AG04450 (cell line): ENCODE results near the gene PLXND1. TPM values are rescaled to one million over a fixed set of nuclear protein-coding genes. Genes with fewer than 3 reads are reported as not detected.

Experiments
- CTCF ChIA-PET: fragments of 300-600, 350-600 bp; formaldehyde crosslinking; extraction: SDS; loops from one replicate; lab custom pipeline; 2022; ENCODE audit warnings: antibody characterized with exemption, inconsistent platforms; lab: Charles Lee
- POLR2A ChIA-PET: fragments of 350-600 bp; formaldehyde crosslinking; extraction: SDS; loops from one replicate; lab custom pipeline; 2021; ENCODE audit warnings: antibody characterized with exemption, inconsistent platforms; lab: Yijun Ruan, JAX
- DNase-seq: peaks from one replicate; pipeline ENCODE4 v3.0.0-alpha.2; 2011; ENCODE audit warnings: low read depth, low spot score
- H3K27ac ChIP-seq: one replicate; pipeline ENCODE4 v1.5.1; 2012; ENCODE audit warnings: low read depth, low read length, control low read depth
- H3K27me3 ChIP-seq: one replicate; pipeline ENCODE4 v1.6.0; 2012; ENCODE audit warnings: low read length; ENCODE audit not compliant: control insufficient read depth, insufficient read depth
- H3K4me3 ChIP-seq: 2 replicates; pipeline ENCODE4 v1.5.1; 2011; ENCODE audit warnings: mild to moderate bottlenecking, low read depth, low read length, control low read depth
- H3K9me3 ChIP-seq: 2 replicates; pipeline ENCODE4 v1.5.1; 2012; ENCODE audit warnings: low read length; ENCODE audit not compliant: control insufficient read depth, insufficient read depth
- polyA plus RNA-seq: library from polyadenylated mRNA; depleted of rRNA; stranded (reverse); fragments of >200 nt; gene quantifications from 2 replicates; pipeline ENCODE4 v1.2.3, GENCODE V29; 2011
- TF ChIP-seq, protein P1 (sequence below): IDR thresholded peaks from 2 replicates; pipeline ENCODE4 v1.5.1; 2011; ENCODE audit warnings: low read depth, low read length, control low read depth, inconsistent platforms

The PLXND1 gene
- polyA plus RNA-seq, 1 experiment, result 37.1 TPM

DNA sequence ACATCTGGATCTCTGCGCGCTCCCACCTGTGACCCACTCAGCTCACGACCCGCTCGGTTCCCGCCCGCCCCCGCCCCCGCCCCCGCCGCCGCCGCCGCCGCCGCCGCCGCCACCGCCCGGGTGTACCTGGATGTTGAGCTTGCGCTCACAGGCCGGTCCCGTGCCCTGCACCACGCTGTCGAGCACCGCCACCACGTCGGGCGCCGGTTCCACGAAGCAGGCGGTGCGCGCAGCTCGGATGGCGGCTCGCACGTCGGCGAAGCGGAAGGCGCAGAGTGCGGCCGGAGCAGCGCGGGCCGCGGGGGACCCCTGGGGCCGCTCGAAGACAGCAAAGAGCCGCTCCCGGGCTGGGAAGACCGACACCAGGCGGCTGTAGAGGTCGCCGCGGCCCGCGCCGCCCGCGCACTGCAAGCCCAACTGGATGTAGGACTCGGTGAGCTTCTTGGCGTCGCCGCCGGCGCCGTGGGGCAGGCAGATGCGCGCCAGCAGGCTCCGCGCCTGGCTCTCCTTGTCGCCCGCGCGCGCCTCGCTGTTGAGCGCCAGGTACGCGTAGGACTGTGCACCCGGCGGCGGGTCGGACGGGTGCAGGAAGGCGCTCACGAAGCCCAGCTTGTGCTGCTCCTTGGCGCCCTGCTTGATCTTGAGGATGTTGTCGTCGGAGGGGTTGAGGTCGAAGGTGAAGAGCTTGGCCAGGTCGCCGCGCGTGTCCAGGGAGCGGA, 1.1 kb downstream of the PLXND1 start:
- POLR2A ChIA-PET, result interaction anchor here (1.0 to 1.8 kb wide), 5 partner anchors 9 to 217 kb away, joined by 3 to 18 read pairs (median 4); no protein-coding TSS in a partner anchor
- TF ChIP-seq, protein P1, sequence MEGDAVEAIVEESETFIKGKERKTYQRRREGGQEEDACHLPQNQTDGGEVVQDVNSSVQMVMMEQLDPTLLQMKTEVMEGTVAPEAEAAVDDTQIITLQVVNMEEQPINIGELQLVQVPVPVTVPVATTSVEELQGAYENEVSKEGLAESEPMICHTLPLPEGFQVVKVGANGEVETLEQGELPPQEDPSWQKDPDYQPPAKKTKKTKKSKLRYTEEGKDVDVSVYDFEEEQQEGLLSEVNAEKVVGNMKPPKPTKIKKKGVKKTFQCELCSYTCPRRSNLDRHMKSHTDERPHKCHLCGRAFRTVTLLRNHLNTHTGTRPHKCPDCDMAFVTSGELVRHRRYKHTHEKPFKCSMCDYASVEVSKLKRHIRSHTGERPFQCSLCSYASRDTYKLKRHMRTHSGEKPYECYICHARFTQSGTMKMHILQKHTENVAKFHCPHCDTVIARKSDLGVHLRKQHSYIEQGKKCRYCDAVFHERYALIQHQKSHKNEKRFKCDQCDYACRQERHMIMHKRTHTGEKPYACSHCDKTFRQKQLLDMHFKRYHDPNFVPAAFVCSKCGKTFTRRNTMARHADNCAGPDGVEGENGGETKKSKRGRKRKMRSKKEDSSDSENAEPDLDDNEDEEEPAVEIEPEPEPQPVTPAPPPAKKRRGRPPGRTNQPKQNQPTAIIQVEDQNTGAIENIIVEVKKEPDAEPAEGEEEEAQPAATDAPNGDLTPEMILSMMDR, result no peak
- Histone ChIP-seq H3K27me3 (no peaks in the 10 kb centered on the region), H3K27ac (no peak overlapping the region), H3K4me3 (peak overlapping the region; percentile 66), H3K9me3 (no peaks in the 10 kb centered on the region)
- CTCF ChIA-PET, result interaction anchor here (0.5 to 1.3 kb wide), 4 partner anchors 9 to 264 kb away, joined by 3 to 5 read pairs (median 4); no protein-coding TSS in a partner anchor
- no peak for DNase-seq

- Histone ChIP-seq H3K27ac (no peak overlapping the region), H3K4me3 (peak overlapping the region; percentile 66), H3K9me3 (no peaks in the 10 kb centered on the region), H3K27me3 (no peaks in the 10 kb centered on the region)
- DNase-seq, result no peak
- TF ChIP-seq, protein P1, result no peak
- ChIA-PET POLR2A (interaction anchor here (1.6 to 1.8 kb wide), 2 partner anchors 9 to 44 kb away, joined by 5 to 18 read pairs; no protein-coding TSS in a partner anchor), CTCF (interaction anchor here (0.5 to 1.3 kb wide), 3 partner anchors 9 to 264 kb away, joined by 3 to 5 read pairs (median 4); no protein-coding TSS in a partner anchor)
These were observed 1.7 kb downstream of the PLXND1 start for GRCh38 chr3:129604767-129605166.

DNA sequence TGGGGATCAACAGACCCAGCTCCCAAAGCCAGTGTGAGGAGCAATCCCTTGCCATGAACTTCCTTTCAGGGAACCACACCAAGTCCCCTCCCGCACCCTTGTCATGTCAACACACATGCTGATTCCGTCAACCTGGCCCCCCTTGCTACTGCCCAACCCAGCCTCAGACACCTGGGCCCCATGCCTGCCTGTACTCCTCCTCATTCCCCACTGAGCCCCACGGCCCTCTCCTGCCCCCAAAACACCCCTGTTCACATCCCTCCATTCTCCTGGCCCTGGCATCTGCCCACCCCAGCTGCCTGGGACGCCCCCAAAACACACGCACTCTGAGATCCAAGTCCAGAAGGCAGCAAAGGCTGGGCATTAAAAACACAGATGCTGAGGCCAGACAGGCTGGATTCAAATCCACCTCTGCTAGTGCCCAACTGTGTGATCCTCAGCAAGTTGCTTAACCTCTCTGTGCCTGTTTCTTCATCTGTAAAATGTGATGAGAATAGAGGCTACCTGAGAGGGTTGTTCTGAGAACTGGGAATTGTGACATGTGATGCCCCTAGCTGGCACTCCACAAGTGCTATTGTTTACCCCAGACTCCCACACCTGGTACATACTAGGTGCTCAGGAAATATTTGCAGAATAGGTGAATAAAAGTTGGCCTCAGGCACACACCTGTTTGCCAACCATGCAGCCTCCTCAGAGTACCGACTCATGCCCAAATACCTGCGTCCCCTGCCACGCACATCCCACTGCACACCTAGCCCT, 2.3 kb downstream of the PLXND1 start:
- DNase-seq, result no peak
- Histone ChIP-seq H3K4me3 (peak overlapping the region; percentile 66), H3K27ac (no peak overlapping the region), H3K9me3 (no peaks in the 10 kb centered on the region; the same call in 1 of the 2 replicates), H3K27me3 (no peaks in the 10 kb centered on the region)
- TF ChIP-seq, protein P1, result no peak
- ChIA-PET POLR2A (no interaction called here), CTCF (no interaction called here)

GRCh38 chr3:129603561-129603942, 2.9 kb downstream of the PLXND1 start:
- ChIA-PET POLR2A (no interaction called here), CTCF (no interaction called here)
- TF ChIP-seq, protein P1, result no peak
- H3K4me3 ChIP-seq, result peak overlapping the region; percentile 23; the same call in 1 of the 2 replicates
- H3K27ac ChIP-seq, result peak overlapping the region; percentile 21
- H3K9me3 ChIP-seq, result no peaks in the 10 kb centered on the region; the same call in 1 of the 2 replicates
- DNase-seq, result no peak
- no peaks in the 10 kb centered on the region for H3K27me3 ChIP-seq
